GM21515 (cell line): Measurements from ENCODE around the gene HERC6.
"Not testable (repeated sequence)": the region's sequence is repeated elsewhere in the genome, so short reads cannot be mapped to it uniquely, and the experiment has no call there.

Experiments
- ATAC-seq: cut with Tn5 transposase; IDR thresholded peaks from one replicate; pipeline ENCODE4 v1.9.1; 2021; ENCODE audit not compliant: unreplicated experiment

HERC6 gene

GRCh38 chr4:88378691-88379559, at the start of gene HERC6:
Gene HERC6 (plus strand): TSS chr4:88378852. CDS start chr4:88378922, 70 bp downstream.
- peak; percentile 76 for ATAC-seq

DNA sequence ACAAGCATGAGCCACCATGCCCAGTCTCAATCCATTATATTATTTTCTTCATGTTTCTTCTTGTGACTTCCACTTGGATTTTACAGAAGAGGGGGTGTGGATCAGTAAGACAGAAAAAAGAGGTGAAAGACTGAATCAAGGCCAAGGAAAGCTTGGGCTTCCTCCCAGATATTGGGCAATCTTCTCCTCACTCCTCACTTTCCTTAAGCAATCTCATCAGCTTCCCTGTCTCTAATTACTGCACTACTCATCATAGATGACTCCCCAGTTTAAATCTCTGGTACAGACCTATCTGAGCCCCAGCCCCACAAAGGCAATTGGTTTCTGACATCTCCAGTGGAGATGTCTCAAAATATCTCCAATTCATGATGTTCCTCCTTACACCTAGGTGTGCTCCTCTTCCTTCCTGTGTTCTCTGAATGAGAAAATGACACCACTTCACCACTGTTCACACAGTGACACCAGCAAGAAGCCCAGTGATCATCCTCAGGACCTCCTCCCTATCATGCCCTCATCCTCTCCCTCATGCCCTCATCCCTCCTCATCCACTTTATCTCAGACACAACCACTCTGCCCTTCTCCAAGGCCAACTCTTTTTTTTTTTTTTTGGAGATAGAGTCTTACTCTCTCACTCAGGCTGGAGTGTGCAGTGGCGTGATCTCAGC, 44.8 kb upstream of the HERC6 start:
- ATAC-seq: no peak

DNA sequence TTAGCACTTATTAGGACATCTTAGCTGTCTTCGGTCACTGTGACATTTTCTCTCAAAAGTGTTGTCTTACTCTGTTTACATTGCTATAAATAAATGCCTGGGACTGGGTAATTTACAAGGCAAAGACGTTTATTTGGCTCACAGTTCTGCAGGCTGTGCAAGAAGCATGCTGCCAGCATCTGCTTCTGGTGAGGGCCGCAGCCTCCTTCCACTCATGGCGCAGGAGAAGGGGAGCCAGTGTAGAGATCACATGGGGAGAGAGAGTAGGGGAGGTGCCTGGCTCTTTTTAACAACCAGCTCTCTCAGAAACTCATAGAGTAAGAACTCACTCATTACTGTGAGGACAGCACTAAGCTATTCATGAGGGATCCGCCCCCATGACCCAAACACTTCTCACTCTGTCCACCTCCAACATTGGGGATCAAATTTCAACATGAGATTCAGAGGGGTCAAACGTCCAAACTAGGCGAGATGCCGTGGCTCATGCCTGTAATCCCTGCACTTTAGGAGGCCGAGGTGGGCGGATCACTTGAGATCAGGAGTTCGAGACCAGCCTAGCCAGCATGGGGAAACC, 43.5 kb upstream of the HERC6 start:
- ATAC-seq: no peak

DNA sequence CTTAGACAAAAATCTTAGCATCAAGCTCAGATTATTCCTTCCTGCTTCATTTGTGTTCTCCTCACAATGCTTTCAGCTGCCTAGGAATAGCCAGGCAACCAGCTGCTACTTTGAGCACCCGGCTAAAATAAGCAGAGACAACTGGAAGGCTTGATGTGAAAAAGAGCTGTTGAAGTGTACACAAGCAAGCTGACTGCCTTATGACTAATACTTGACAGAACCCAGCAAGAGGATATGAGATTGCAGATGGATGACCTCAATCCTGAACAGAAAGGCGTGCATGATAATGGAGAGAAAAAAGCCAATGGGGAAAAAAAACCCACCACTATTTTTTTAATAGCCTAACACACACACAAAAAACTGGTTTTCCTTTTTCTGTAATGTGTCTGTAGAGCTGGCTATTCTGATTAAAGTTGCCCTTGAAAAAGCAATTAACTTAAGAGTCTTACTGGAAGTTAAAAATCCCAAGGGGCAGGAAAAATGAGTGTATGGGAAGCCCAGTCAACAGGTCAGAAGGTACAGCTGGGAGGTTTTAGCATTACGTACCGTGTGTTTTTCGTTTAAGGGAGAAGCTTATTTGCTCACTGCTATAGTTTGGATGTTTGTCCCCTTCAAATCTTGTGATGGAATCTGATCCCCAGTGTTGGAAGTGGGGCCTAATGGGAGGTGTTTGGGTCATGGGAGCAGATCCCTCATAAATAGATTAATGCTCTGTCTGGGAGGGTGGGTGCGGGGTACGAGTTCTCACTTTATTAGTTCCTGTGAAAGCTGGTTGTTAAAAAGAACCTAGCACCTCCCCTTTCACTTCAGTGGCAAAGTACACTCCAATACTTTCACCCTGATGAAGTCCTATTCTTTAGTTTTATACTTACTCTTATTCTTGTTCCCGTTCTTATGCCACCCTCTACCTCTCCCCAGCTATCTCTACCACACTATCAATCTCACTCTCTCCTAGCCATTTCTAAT, 37.1 kb upstream of the HERC6 start:
- ATAC-seq: no peak

- ATAC-seq: not testable (repeated sequence)
Measured at GRCh38 chr4:88346902-88347301, 31.8 kb upstream of the HERC6 start.

GRCh38 chr4:88348761-88349160, 29.9 kb upstream of the HERC6 start:
- not testable (repeated sequence) for ATAC-seq

GRCh38 chr4:88350786-88351185, 27.9 kb upstream of the HERC6 start:
- no peak for ATAC-seq

DNA sequence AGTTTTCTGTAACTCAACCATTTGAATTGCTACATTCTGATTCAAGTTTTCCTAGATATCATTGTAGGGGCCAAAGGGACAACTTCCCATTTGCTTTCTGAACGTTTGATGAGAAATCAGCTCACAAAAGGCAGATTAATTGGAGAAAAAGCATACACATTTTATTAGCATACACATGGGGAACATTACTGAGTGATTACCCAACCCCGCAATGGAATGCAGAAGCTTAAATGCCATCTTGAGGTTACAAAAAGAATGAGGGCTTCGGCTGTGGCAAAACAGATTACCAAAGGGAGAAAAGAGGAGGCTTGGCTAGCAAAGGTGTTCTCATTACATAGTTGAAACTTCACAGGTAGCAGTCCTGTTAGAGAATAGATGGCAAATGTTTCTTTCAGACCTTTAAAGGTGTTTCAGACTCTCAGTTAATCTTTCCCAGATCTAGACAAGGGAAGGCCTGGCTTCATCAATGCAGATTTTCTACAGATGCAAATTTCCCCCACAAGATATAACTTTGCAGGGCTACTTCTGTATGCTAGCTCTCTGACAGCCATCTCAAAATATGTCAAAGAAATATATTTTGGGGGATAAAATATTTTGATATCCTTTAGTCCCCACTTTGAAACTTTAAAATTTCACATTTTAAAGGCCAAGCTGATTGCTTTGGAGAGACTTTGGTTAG, 26.5 kb upstream of the HERC6 start:
- ATAC-seq: no peak

DNA sequence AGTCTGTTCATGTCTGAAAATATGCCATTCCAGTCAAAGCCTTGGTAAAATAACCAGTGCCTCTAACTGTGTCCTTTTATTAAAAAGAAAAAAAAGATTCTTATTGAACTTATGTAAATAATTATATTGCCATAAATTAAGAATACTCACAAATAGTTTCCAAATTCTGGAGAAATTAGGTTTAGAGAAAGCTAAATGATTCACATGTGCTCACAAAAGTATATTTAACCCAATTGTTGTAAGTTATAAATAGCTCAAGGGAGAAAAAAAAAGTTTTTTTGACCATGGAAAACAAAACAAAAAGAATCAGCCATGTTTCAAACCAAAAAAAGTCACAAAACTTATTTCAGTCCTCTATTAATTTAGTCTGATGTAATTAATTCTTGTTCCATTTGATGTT, 25.3 kb upstream of the HERC6 start:
- no peak for ATAC-seq

GRCh38 chr4:88356771-88357170, 21.9 kb upstream of the HERC6 start:
- ATAC-seq: no peak

DNA sequence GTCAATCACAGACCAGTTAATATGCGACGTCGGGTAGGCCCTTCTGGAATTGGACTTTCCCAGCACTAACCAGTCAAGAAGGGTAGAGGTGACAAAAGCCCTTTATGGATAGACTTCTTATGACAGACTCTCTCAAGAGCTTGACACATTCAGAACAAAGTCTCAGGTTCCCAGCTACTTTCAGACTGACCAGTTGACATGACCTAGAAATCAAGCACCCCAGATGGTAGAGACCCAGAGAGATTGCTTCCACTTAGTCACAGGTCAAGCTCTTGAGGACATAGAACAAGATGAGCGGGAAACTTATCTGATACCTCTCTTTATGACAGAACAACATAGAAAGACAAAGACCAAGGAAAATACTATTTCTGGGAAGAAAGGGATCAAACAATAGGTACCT, 21.4 kb upstream of the HERC6 start:
- no peak for ATAC-seq

DNA sequence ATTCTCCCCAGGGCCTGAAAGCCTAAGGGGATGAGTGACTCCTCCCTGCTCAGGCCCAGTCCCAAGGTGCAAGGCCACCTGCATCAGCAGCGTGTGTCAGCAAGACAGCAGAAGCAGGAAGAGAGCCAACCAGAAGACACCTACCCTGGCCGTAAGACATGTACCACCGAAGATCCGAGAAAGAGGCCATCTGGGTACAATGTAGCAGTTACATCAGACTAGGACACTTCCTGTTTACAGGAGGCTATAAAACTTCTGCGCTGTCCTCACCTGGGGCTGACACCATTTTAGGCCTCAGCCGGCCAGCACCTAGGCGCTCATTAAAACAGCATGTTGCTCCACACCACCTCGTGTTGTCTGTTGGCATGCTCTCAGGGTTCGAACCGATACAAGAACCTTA, 19.1 kb upstream of the HERC6 start:
- no peak for ATAC-seq

DNA sequence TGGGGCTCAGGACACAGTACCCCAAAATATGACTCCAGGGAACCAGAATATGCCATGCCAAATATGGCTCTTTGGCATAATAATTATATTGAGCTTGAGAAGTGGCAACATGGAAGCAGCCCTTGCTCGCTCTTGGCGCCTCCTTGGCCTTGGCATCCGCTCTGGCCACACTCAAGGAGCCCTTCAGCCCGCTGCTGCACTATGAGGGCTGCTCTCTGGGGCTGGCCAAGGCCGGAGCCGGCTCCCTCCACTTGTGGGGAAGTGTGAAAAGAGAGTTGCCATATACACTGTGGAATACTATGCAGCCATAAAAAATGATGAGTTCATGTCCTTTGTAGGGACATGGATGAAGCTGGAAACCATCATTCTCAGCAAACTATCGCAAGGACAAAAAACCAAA, 18.4 kb upstream of the HERC6 start:
- ATAC-seq: no peak

- ATAC-seq: no peak
Measured at GRCh38 chr4:88360791-88361190, 17.9 kb upstream of the HERC6 start.

GRCh38 chr4:88361217-88361773, 17.4 kb upstream of the HERC6 start:
- ATAC-seq: not testable (repeated sequence)

GRCh38 chr4:88366460-88366859, 12.2 kb upstream of the HERC6 start:
- ATAC-seq: no peak

DNA sequence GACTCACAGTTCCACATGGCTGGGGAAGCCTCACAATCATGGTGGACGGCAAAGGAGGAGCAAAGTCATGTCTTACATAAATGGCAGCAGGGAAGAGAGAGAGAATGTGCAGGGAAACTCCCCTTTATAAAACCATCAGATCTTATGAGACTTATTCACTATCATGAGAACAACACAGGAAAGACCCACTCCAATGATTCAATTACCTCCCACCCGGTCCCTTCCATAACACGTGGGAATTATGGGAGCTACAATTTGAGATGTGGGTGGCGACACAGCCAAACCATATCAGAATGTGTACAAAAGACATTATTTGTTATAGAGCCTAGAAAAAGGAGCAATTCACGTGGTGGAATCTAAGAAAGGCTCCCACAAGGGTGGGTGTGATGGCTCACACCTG, 10.8 kb upstream of the HERC6 start:
- ATAC-seq: no peak

DNA sequence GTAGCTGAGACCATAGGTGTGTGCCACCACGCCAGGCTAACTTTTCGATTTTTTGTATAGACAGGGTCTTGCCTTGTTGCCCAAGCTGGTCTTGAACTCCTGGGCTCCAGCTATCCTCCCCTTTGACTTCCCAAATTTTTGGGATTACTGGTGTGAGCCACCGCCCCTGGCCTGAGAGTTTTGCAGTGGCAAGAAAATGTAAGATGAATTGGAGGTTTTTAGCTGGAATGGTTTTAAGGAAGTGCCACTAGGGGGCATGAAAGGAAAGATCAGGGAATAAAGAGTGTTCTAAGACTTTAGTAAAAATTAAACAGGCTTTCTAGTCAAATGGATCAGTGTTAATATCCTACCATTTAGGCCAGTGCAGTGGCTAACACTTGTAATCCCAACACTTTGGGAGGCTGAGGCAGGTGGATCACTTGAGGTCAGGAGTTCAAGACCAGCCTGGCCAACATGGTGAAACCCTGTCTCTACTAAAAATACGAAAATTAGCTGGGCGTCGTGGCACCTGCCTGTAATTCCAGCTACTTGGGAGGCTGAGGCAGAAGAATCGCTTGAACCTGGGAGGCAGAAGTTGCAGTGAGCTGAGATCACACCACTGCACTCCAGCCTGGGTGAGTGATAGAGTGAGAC, 9.4 kb upstream of the HERC6 start:
- ATAC-seq: not testable (repeated sequence)

GRCh38 chr4:88381123-88381522, 2.5 kb downstream of the HERC6 start:
- ATAC-seq: no peak

DNA sequence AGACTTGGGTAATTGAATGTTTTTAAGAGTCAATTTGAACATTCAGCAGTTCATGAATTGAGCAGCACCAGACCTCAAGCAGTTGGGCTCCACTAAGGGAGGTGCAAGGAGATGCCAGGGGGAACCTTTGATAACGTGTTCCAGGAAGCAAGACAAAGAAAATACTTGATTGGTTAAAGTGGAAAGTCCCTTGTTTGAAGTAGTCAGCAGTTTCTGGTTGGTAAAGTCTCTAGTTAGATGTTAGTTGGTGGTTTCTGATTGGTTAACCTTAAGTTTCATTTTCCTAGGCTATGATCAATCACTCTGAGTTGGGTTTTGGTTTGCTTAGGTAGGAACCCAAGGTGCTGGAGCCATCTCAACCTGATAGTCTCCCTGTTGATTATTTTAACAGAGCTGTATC, 4.0 kb downstream of the HERC6 start:
- ATAC-seq: no peak
